Lung microvascular endothelial cell (primary cell): ENCODE data around the gene SNRPE. TPM values are rescaled to one million over a fixed set of nuclear protein-coding genes. Genes with fewer than 3 reads are reported as not detected.
"Not testable (repeated sequence)": the region's sequence is repeated elsewhere in the genome, so short reads cannot be mapped to it uniquely, and the experiment has no call there.

Experiments
- DNase-seq, 2 donors: peaks; one replicate each; pipeline versions ENCODE4 v3.0.0 to v3.0.0-alpha.2; 2010; ENCODE audit warnings: low read depth in 2 of 2
- total RNA-seq: library from RNA; depleted of rRNA; stranded (reverse); fragments of >200 nt; gene quantifications from 2 replicates; pipeline ENCODE4 v1.2.1, GENCODE V29; 2014

SNRPE gene
- total RNA-seq, result 45.2 and 63.2 TPM in 2 replicates

- peak; percentile 99 for DNase-seq
Measured at GRCh38 chr1:203861379-203862184, at the start of gene SNRPE. Gene SNRPE, plus strand, starts transcription at chr1:203861599. Its CDS starts 61 bp downstream, at chr1:203861660.

- no peak for DNase-seq
Measured at GRCh38 chr1:203813581-203814341, 47.6 kb upstream of the SNRPE start.

- DNase-seq, result no peak
Measured at GRCh38 chr1:203818399-203818798, 43.0 kb upstream of the SNRPE start.

GRCh38 chr1:203823306-203823705 lies 38.1 kb upstream of the SNRPE start:
- no peak for DNase-seq

- no peak for DNase-seq
Measured at GRCh38 chr1:203826175-203826574, 35.2 kb upstream of the SNRPE start.

GRCh38 chr1:203828002-203828401 lies 33.4 kb upstream of the SNRPE start:
- peak; percentile 17 to 79 for DNase-seq

- DNase-seq, result no peak
Measured at GRCh38 chr1:203828503-203828902, 32.9 kb upstream of the SNRPE start.

- peak; percentile 56 to 69 for DNase-seq
Measured at GRCh38 chr1:203829247-203829646, 32.2 kb upstream of the SNRPE start.

- DNase-seq, result peak in 1 of 2 donors; percentile 26
Measured at GRCh38 chr1:203835476-203835875, 25.9 kb upstream of the SNRPE start.

GRCh38 chr1:203839081-203839480 lies 22.3 kb upstream of the SNRPE start:
- DNase-seq, result no peak

- DNase-seq, result no peak
Measured at GRCh38 chr1:203840208-203840808, 21.1 kb upstream of the SNRPE start.

GRCh38 chr1:203842559-203842876 lies 18.9 kb upstream of the SNRPE start:
- no peak for DNase-seq

- DNase-seq, result no peak
Measured at GRCh38 chr1:203843435-203843834, 18.0 kb upstream of the SNRPE start.

GRCh38 chr1:203853112-203853511 lies 8.3 kb upstream of the SNRPE start:
- DNase-seq, result not testable (repeated sequence)

GRCh38 chr1:203858055-203858454 lies 3.3 kb upstream of the SNRPE start:
- DNase-seq, result peak in 1 of 2 donors; percentile 39

- no peak for DNase-seq
Measured at GRCh38 chr1:203858975-203859374, 2.4 kb upstream of the SNRPE start.

- DNase-seq, result peak; percentile 6 to 80
Measured at GRCh38 chr1:203860396-203861025, 888 bp upstream of the SNRPE start.

GRCh38 chr1:203867802-203868201 lies 6.4 kb downstream of the SNRPE start:
- peak; percentile 7 to 38 for DNase-seq

- DNase-seq, result no peak
Measured at GRCh38 chr1:203870245-203870644, 8.8 kb downstream of the SNRPE start.

- peak; percentile 81 to 84 for DNase-seq
Measured at GRCh38 chr1:203871114-203871880, 9.9 kb downstream of the SNRPE start.

- no peak for DNase-seq
Measured at GRCh38 chr1:203873094-203873493, 11.7 kb downstream of the SNRPE start.
